Tibial artery (tissue), 4 donors: ENCODE results near the gene GFM1.
A peak's percentile ranks its signal among the peaks of the same experiment; 100 is the strongest.

Experiments
- DNase-seq, 2 donors: peaks; one replicate each; pipeline ENCODE4 v3.0.0-alpha.2; 2019
- H3K27ac ChIP-seq, 2 donors: fragments of 200-600 bp; sonication (generic) in 1 of 2; 1 replicate in 1 of 2; 2 replicates in 1 of 2; pipeline ENCODE4 v1.5.1; 2018 to 2019; ENCODE audit warnings: mild to moderate bottlenecking in 1 of 2
- H3K27me3 ChIP-seq, 2 donors: fragments of 200-600 bp; sonication (generic) in 1 of 2; one replicate each; pipeline versions ENCODE4 v1.5.1 to v1.6.0; 2016 to 2019
- H3K36me3 ChIP-seq, 3 donors: fragments of 200-600 bp; sonication (generic) in 2 of 3; one replicate each; pipeline ENCODE4 v1.5.1; 2016 to 2019; ENCODE audit warnings: mild to moderate bottlenecking in 2 of 3
- H3K4me1 ChIP-seq, 4 donors: fragments of 200-600 bp; sonication (generic) in 2 of 4; 1 replicate in 3 of 4; 2 replicates in 1 of 4; pipeline ENCODE4 v1.5.1; 2016 to 2019
- H3K4me3 ChIP-seq, 2 donors: fragments of 200-600 bp; sonication (generic) in 1 of 2; 1 replicate in 1 of 2; 2 replicates in 1 of 2; pipeline ENCODE4 v1.5.1; 2018 to 2019; ENCODE audit warnings: mild to moderate bottlenecking in 2 of 2
- H3K9me3 ChIP-seq, 3 donors: fragments of 200-600 bp; sonication (generic) in 1 of 3; one replicate each; pipeline ENCODE4 v1.5.1; 2016 to 2019
- intact Hi-C: fragments of 100-400 bp; cut with DNase I; formaldehyde crosslinking; loops from one replicate; pipeline ENCODE4 v1.15.0; 2023; ENCODE audit warnings: low total_unique reads
- TF ChIP-seq, protein P1 (sequence below), 2 experiments: fragments of 200-600 bp in 1 of 2; fragments of 450-650 bp in 1 of 2; IDR thresholded peaks; one replicate each; pipeline ENCODE4 v1.5.1; 2017 to 2019; ENCODE audit warnings: antibody characterized with exemption in 2 of 2, mild to moderate bottlenecking in 1 of 2, moderate library complexity in 1 of 2

Gene GFM1

GRCh38 chr3:158732856-158733200 is 88.5 kb downstream of the GFM1 start:
- Histone ChIP-seq H3K4me3 (peak overlapping the region; percentile 68 to 82), H3K27me3 (no peaks in the 10 kb centered on the region), H3K4me1 (peaks cover 0 to 36% (median 13%) of the 10 kb centered on the region in 4 donors), H3K27ac (peak overlapping the region; percentile 64 to 68), H3K36me3 (no peaks in the 10 kb centered on the region), H3K9me3 (peaks cover 0 to 7% (median 0%) of the 10 kb centered on the region in 3 donors)
- intact Hi-C loops = loop anchor here (10.0 kb wide), 1 partner anchor 158 kb away; the partner anchor contains the start of gene MLF1
- DNase-seq = no peak
- TF ChIP-seq, protein P1, sequence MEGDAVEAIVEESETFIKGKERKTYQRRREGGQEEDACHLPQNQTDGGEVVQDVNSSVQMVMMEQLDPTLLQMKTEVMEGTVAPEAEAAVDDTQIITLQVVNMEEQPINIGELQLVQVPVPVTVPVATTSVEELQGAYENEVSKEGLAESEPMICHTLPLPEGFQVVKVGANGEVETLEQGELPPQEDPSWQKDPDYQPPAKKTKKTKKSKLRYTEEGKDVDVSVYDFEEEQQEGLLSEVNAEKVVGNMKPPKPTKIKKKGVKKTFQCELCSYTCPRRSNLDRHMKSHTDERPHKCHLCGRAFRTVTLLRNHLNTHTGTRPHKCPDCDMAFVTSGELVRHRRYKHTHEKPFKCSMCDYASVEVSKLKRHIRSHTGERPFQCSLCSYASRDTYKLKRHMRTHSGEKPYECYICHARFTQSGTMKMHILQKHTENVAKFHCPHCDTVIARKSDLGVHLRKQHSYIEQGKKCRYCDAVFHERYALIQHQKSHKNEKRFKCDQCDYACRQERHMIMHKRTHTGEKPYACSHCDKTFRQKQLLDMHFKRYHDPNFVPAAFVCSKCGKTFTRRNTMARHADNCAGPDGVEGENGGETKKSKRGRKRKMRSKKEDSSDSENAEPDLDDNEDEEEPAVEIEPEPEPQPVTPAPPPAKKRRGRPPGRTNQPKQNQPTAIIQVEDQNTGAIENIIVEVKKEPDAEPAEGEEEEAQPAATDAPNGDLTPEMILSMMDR (IDR thresholded peaks at IDR 0.05) = no peak

DNA sequence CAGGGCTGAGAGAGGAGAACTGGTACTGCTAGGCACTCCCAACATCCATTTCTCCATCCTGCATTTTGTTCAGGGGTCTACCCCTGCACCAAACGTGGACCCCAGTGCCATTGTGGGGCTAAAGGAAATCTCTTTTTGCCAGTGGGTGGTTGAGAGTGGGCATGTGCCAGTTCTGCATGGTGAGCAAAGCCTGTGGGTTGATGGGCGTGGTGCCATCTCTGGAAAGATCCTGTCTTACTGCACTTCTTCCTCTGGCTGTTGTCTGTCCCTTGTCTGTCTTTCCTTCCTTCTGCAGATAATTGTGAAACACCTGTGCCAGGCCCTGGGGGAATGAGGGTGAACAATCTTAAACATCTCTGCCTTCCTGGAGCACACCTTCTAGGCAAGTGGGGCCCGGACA is 89.3 kb downstream of the GFM1 start:
- intact Hi-C loops = loop anchor here (10.0 kb wide), 1 partner anchor 159 kb away; the partner anchor contains the start of gene MLF1
- TF ChIP-seq, protein P1 (IDR thresholded peaks at IDR 0.05) = no peak
- peaks cover 0 to 7% (median 0%) of the 10 kb centered on the region in 3 donors for H3K9me3 ChIP-seq
- H3K4me3 ChIP-seq = no peak overlapping the region
- no peak for DNase-seq
- H3K36me3 ChIP-seq = no peaks in the 10 kb centered on the region
- peaks cover 0 to 32% (median 11%) of the 10 kb centered on the region in 4 donors for H3K4me1 ChIP-seq
- no peaks in the 10 kb centered on the region for H3K27me3 ChIP-seq
- no peak overlapping the region for H3K27ac ChIP-seq

- H3K4me1 ChIP-seq = peaks cover 0 to 32% (median 11%) of the 10 kb centered on the region in 4 donors
- H3K9me3 ChIP-seq = peaks cover 0 to 7% (median 0%) of the 10 kb centered on the region in 3 donors
- TF ChIP-seq, protein P1 (IDR thresholded peaks at IDR 0.05) = no peak
- DNase-seq = no peak
- intact Hi-C loops = loop anchor here (10.0 kb wide), 1 partner anchor 161 kb away; the partner anchor contains the start of gene MLF1
- H3K36me3 ChIP-seq = no peaks in the 10 kb centered on the region
- H3K27ac ChIP-seq = no peak overlapping the region
- no peak overlapping the region for H3K4me3 ChIP-seq
- H3K27me3 ChIP-seq = no peaks in the 10 kb centered on the region
These were observed 91.1 kb downstream of the GFM1 start for GRCh38 chr3:158735296-158736033.

DNA sequence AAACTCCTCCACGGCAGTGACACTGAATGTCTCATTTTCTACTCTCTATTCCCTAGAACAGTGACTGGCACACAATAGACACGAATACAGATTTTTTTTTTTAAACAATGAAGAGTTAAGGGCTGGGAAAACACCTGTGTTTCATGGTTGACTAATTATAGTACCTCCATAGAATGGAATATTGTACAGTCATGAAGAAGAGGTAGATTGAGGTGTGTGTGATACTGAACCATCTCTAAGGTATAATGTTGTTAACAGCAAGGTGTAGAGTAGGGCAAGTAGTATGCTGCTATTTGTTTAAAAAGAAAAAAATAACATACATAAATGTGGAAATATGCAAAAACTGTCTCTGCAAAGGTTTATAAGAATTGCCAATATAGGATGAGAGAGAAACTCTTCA is 93.1 kb downstream of the GFM1 start:
- Histone ChIP-seq H3K27ac (no peak overlapping the region), H3K27me3 (no peaks in the 10 kb centered on the region), H3K4me1 (peaks cover 0 to 18% (median 3%) of the 10 kb centered on the region in 4 donors), H3K4me3 (no peak overlapping the region), H3K36me3 (peaks cover 0 to 16% (median 10%) of the 10 kb centered on the region in 3 donors), H3K9me3 (peaks cover 0 to 7% (median 0%) of the 10 kb centered on the region in 3 donors)
- TF ChIP-seq, protein P1 (IDR thresholded peaks at IDR 0.05) = no peak
- no peak for DNase-seq
- intact Hi-C loops = loop anchor here (10.0 kb wide), 1 partner anchor 163 kb away; the partner anchor contains the start of gene MLF1

GRCh38 chr3:158737976-158738615 is 93.8 kb downstream of the GFM1 start:
- Histone ChIP-seq H3K4me3 (no peak overlapping the region), H3K36me3 (peaks cover 0 to 20% (median 13%) of the 10 kb centered on the region in 3 donors), H3K4me1 (peaks cover 0 to 14% (median 0%) of the 10 kb centered on the region in 4 donors), H3K27ac (no peak overlapping the region), H3K9me3 (peaks cover 0 to 7% (median 0%) of the 10 kb centered on the region in 3 donors), H3K27me3 (no peaks in the 10 kb centered on the region)
- no peak for DNase-seq
- intact Hi-C loops = loop anchor here (10.0 kb wide), 1 partner anchor 163 kb away; the partner anchor contains the start of gene MLF1
- TF ChIP-seq, protein P1 (IDR thresholded peaks at IDR 0.05) = no peak
